HUES48 (cell line): ENCODE measurements around the gene SCFD2.

Experiments used
- H3K27ac ChIP-seq: one replicate; pipeline ENCODE4 v1.7.0; 2013; ENCODE audit warnings: low read depth, low read length, inconsistent platforms
- H3K27me3 ChIP-seq: 2 replicates; pipeline ENCODE4 v1.6.1; 2013; ENCODE audit warnings: mild to moderate bottlenecking, low read length; ENCODE audit not compliant: control insufficient read depth, insufficient read depth
- H3K36me3 ChIP-seq: 2 replicates; pipeline ENCODE4 v1.6.1; 2013; ENCODE audit warnings: low read length; ENCODE audit not compliant: control insufficient read depth, insufficient read depth
- H3K4me1 ChIP-seq: 2 replicates; pipeline ENCODE4 v1.6.1; 2013; ENCODE audit warnings: mild to moderate bottlenecking, low read length; ENCODE audit not compliant: control insufficient read depth, insufficient read depth
- H3K4me3 ChIP-seq: 2 replicates; pipeline ENCODE4 v1.5.1; 2013; ENCODE audit warnings: mild to moderate bottlenecking, low read depth, low read length
- H3K9ac ChIP-seq: 2 replicates; pipeline ENCODE4 v1.6.1; 2013; ENCODE audit warnings: mild to moderate bottlenecking, low read depth, low read length, moderate library complexity
- H3K9me3 ChIP-seq: 2 replicates; pipeline ENCODE4 v1.6.1; 2013; ENCODE audit warnings: low read length; ENCODE audit not compliant: control insufficient read depth, insufficient read depth

Gene SCFD2

DNA sequence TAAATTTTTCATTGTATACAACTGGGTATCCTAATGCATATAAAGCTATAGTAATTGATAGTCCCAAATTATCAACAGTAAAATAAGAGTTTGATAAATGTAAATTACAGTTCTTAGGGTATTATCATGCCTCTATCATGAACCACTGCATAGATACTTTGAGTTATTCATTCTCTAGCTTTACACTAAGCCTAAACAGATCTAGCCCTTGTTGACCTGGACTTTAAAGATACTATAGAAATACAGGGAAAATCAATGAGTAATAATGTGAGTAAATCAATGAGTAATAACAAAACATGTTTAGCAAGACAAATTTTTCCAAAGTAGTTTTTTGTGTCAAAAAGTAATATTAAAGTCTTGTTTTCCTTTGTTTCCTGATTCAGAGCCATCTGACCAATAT lies 228.4 kb downstream of the SCFD2 start:
- Histone ChIP-seq H3K27ac (no peak overlapping the region), H3K9ac (no peak overlapping the region), H3K36me3 (no peaks in the 10 kb centered on the region), H3K4me3 (no peak overlapping the region), H3K9me3 (no peaks in the 10 kb centered on the region), H3K4me1 (no peaks in the 10 kb centered on the region), H3K27me3 (no peaks in the 10 kb centered on the region)

DNA sequence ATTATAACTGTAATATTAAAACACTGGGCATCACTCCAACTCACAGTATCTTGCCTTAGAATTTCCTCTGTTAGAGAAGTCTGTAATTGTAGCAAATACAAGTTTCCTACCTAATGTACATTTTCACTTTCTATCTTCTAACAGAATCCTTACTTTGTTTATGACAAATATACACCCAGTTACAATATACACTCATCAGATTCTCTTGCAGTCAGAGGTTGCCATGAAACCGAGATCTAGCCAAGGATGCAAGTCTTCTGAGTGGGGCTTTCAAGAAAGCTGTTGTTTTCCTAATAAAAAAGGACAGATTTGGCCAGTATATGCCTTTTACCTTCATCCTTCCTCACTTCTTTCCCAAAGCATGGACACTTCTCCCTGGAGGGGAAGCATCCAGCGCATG lies 228.9 kb downstream of the SCFD2 start:
- no peaks in the 10 kb centered on the region for H3K4me1 ChIP-seq
- H3K4me3 ChIP-seq = no peak overlapping the region
- H3K9ac ChIP-seq = no peak overlapping the region
- no peaks in the 10 kb centered on the region for H3K9me3 ChIP-seq
- no peaks in the 10 kb centered on the region for H3K36me3 ChIP-seq
- H3K27me3 ChIP-seq = no peaks in the 10 kb centered on the region
- no peak overlapping the region for H3K27ac ChIP-seq

- H3K4me3 ChIP-seq = no peak overlapping the region
- no peaks in the 10 kb centered on the region for H3K9me3 ChIP-seq
- no peaks in the 10 kb centered on the region for H3K27me3 ChIP-seq
- no peaks in the 10 kb centered on the region for H3K4me1 ChIP-seq
- H3K36me3 ChIP-seq = no peaks in the 10 kb centered on the region
- no peak overlapping the region for H3K9ac ChIP-seq
- H3K27ac ChIP-seq = no peak overlapping the region
Observed at GRCh38 chr4:53132132-53132891, 233.5 kb downstream of the SCFD2 start.

GRCh38 chr4:53131562-53131925 lies 234.3 kb downstream of the SCFD2 start:
- no peaks in the 10 kb centered on the region for H3K27me3 ChIP-seq
- no peak overlapping the region for H3K9ac ChIP-seq
- no peaks in the 10 kb centered on the region for H3K36me3 ChIP-seq
- H3K27ac ChIP-seq = no peak overlapping the region
- H3K4me3 ChIP-seq = no peak overlapping the region
- no peaks in the 10 kb centered on the region for H3K9me3 ChIP-seq
- H3K4me1 ChIP-seq = no peaks in the 10 kb centered on the region

DNA sequence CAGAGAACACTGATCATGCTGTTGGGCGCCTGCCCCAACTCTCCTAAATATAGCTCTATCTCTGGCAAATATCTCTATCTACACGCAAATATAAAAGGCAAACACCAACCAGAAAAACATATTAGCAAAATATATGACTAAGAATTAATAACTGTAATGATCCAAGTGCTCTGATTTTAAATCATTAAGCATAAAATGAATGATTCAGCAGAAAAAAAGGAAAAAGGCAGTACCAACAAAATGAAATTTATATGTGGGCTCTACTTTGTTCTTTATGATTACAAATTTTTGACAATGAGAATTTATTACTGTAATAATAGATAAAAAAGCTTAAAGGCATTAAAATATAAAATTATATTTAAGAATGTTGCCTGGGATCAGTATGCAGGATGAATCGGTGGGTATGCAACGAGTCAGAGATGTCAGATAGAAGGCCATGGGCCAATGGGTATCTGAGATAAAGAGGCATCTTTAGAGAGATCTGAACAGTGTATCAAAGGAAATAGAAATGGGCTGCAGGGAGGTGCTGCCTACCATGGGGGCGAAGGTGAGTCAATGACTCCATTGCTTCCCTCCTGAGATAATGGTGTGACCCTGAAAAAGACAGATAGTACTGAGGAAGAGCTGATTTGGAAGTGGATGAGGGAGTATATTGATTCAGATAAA lies 234.8 kb downstream of the SCFD2 start:
- Histone ChIP-seq H3K27ac (no peak overlapping the region), H3K27me3 (no peaks in the 10 kb centered on the region), H3K9me3 (no peaks in the 10 kb centered on the region), H3K4me1 (no peaks in the 10 kb centered on the region), H3K9ac (no peak overlapping the region), H3K4me3 (no peak overlapping the region), H3K36me3 (no peaks in the 10 kb centered on the region)

GRCh38 chr4:53128706-53129357 lies 237.0 kb downstream of the SCFD2 start:
- Histone ChIP-seq H3K27ac (no peak overlapping the region), H3K9ac (no peak overlapping the region), H3K4me3 (no peak overlapping the region), H3K4me1 (no peaks in the 10 kb centered on the region), H3K36me3 (no peaks in the 10 kb centered on the region), H3K9me3 (no peaks in the 10 kb centered on the region), H3K27me3 (no peaks in the 10 kb centered on the region)

DNA sequence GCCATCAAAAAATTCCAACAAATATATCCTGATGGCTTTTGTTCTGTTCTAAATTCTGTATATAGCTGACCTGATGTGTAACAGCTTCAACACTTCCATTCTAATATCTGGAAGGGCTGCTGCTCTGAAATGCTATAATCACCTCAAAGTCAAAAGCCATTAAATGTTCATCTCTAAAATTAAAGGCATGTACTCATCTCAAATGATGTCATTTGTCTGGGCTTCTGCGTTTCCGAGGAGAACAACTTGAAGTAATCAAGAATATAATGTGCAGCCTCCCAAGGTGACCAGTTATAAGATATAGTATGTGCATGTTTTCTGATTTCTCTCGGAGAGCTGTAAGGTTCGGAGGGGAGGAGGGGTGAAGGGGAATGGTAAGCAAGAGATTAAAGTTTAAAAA lies 237.6 kb downstream of the SCFD2 start:
- Histone ChIP-seq H3K4me3 (no peak overlapping the region), H3K36me3 (no peaks in the 10 kb centered on the region), H3K4me1 (no peaks in the 10 kb centered on the region), H3K9ac (no peak overlapping the region), H3K27ac (no peak overlapping the region), H3K9me3 (no peaks in the 10 kb centered on the region), H3K27me3 (no peaks in the 10 kb centered on the region)

DNA sequence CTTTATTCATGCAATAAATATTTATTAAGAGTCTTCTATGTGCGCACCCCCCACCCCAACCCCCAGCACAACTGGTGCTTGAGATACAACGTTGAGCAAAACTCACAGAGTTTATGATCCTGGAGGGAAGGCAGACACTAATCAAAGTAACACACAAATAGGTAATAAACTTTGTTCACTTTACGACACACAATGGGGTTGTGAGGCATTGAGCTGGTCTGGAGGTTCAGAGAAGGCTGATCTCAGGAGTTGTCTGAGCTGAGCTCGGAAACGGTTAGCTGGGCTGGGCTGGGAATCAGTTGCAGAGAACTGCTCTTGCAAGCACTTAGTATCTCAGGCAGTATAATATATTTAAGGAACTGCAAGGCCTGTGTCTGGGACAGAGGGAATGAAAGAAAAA lies 238.5 kb downstream of the SCFD2 start:
- Histone ChIP-seq H3K36me3 (no peaks in the 10 kb centered on the region), H3K4me1 (no peaks in the 10 kb centered on the region), H3K27ac (no peak overlapping the region), H3K9me3 (no peaks in the 10 kb centered on the region), H3K9ac (no peak overlapping the region), H3K4me3 (no peak overlapping the region), H3K27me3 (no peaks in the 10 kb centered on the region)

DNA sequence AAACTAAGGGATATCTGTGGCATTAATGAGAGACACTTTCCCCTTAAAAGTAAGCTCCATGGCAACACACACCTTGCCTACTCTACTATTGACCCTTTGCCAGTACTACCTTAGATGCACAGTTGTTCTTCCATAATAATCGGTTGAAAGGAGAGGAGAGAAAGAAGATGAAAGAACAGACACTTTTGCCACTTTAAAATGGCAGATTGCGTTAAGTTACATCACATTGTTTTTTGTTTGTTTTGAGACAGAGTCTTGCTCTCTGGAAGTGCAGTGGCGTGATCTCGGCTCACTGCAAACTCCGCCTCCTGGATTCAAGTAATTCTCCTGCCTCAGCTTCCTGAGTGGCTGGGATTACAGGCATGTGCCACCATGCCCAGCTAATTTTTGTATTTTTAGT lies 239.8 kb downstream of the SCFD2 start:
- Histone ChIP-seq H3K27me3 (no peaks in the 10 kb centered on the region), H3K9me3 (no peaks in the 10 kb centered on the region), H3K36me3 (no peaks in the 10 kb centered on the region), H3K9ac (no peak overlapping the region), H3K4me3 (no peak overlapping the region), H3K4me1 (no peaks in the 10 kb centered on the region), H3K27ac (no peak overlapping the region)

- no peaks in the 10 kb centered on the region for H3K27me3 ChIP-seq
- H3K9ac ChIP-seq = no peak overlapping the region
- no peaks in the 10 kb centered on the region for H3K9me3 ChIP-seq
- no peaks in the 10 kb centered on the region for H3K36me3 ChIP-seq
- no peak overlapping the region for H3K27ac ChIP-seq
- H3K4me1 ChIP-seq = 0 out of 2 replicates have a peak, but pooled peaks cover 5% of the 10 kb centered on the region
- H3K4me3 ChIP-seq = no peak overlapping the region
Observed at GRCh38 chr4:53123819-53124218, 242.0 kb downstream of the SCFD2 start.

DNA sequence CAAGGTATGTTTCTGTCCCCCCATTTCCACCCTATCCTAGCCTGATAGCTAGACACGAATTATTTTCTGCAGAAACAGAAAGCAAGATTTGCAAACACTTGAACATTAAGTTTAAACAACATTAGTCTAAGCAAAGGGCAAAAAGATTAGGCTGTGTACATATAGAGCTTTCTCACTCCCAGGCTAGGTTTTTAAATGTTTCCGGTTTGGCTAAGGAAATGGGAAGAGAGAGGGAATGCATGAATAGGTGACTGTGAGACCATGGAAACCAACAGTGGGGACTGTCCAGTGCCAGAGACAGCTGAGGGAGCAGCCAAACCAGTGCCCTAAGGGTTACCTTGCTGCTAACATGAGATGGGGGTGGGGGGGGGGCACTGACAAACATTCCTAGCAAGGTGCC lies 242.7 kb downstream of the SCFD2 start:
- Histone ChIP-seq H3K4me3 (no peak overlapping the region), H3K9me3 (no peaks in the 10 kb centered on the region), H3K36me3 (no peaks in the 10 kb centered on the region), H3K9ac (no peak overlapping the region), H3K27me3 (no peaks in the 10 kb centered on the region), H3K27ac (no peak overlapping the region), H3K4me1 (peaks cover 10% of the 10 kb centered on the region; the same call in 1 of the 2 replicates)
